IMR-90 (cell line): ENCODE measurements around the gene NIPBL. TPM values are rescaled to one million over a fixed set of nuclear protein-coding genes. Genes with fewer than 3 reads are reported as not detected.

Experiments
- ATAC-seq: fragments of 200-7000 bp; cut with Tn5 transposase; 2 replicates; pipeline ENCODE4 v1.9.1; 2020; ENCODE audit warnings: low read depth, mild to moderate bottlenecking, moderate library complexity
- BruUV-seq: library from RNA; stranded (reverse); fragments of 400-500 nt; replicated peaks from 2 replicates; lab custom pipeline; 2021; lab: Mats Ljungman, UMichigan
- CTCF ChIA-PET: fragments of 300-600 bp; formaldehyde crosslinking; extraction: SDS; loops from one replicate; lab custom pipeline; 2021; ENCODE audit warnings: antibody characterized with exemption; lab: Yijun Ruan, JAX
- POLR2A ChIA-PET: fragments of 300-600 bp; sonication (Branson Sonifier 250); formaldehyde crosslinking; loops from one replicate; lab custom pipeline; 2022; ENCODE audit warnings: antibody characterized with exemption; ENCODE audit not compliant: unreplicated experiment; lab: Charles Lee
- DNase-seq: peaks from one replicate; pipeline ENCODE4 v3.0.0; 2013
- H2AFZ ChIP-seq: replicated peaks from 2 replicates; pipeline ENCODE3; 2013; ENCODE audit warnings: low read length, mild to moderate bottlenecking; ENCODE audit not compliant: poor library complexity
- H2AK5ac ChIP-seq: 2 replicates; pipeline ENCODE4 v1.6.1; 2013; ENCODE audit warnings: low read depth, low read length, inconsistent platforms
- H2AK9ac ChIP-seq: replicated peaks from 2 replicates; pipeline ENCODE3; 2013; ENCODE audit warnings: mild to moderate bottlenecking, low read depth, low read length, moderate library complexity; ENCODE audit not compliant: poor library complexity
- H2BK120ac ChIP-seq: 2 replicates; pipeline ENCODE4 v1.6.1; 2013; ENCODE audit warnings: low read depth, low read length, inconsistent platforms
- H2BK15ac ChIP-seq: 3 replicates; pipeline ENCODE4 v1.6.1; 2013; ENCODE audit warnings: low read depth, low read length, inconsistent platforms
- H2BK20ac ChIP-seq: 2 replicates; pipeline ENCODE4 v1.6.1; 2013; ENCODE audit warnings: low read depth, mild to moderate bottlenecking, inconsistent platforms, low read length, moderate library complexity
- H2BK5ac ChIP-seq: 2 replicates; pipeline ENCODE4 v1.6.1; 2013; ENCODE audit warnings: mild to moderate bottlenecking, low read depth, low read length, inconsistent platforms; ENCODE audit not compliant: poor library complexity, severe bottlenecking
- H3K14ac ChIP-seq: replicated peaks from 2 replicates; pipeline ENCODE4 v1.6.1; 2013; ENCODE audit warnings: low read depth, low read length, inconsistent platforms
- H3K18ac ChIP-seq: 2 replicates; pipeline ENCODE4 v1.6.1; 2013; ENCODE audit warnings: low read depth, low read length, control low read depth
- H3K23ac ChIP-seq: 2 replicates; pipeline ENCODE4 v1.6.1; 2013; ENCODE audit warnings: low read depth, low read length, inconsistent platforms
- H3K27ac ChIP-seq: 2 replicates; pipeline ENCODE4 v1.5.1; 2013; ENCODE audit warnings: mild to moderate bottlenecking, control low read depth, low read length; ENCODE audit not compliant: insufficient read depth
- H3K27me3 ChIP-seq: 2 replicates; pipeline ENCODE4 v1.6.1; 2013; ENCODE audit warnings: low read length; ENCODE audit not compliant: control insufficient read depth, insufficient read depth
- H3K36me3 ChIP-seq: 2 replicates; pipeline ENCODE4 v1.6.1; 2013; ENCODE audit warnings: low read length, mixed read lengths; ENCODE audit not compliant: control insufficient read depth, insufficient read depth
- H3K4ac ChIP-seq: 2 replicates; pipeline ENCODE4 v1.6.1; 2013; ENCODE audit warnings: low read depth, low read length, inconsistent platforms
- H3K4me1 ChIP-seq: 2 replicates; pipeline ENCODE4 v1.6.1; 2013; ENCODE audit warnings: low read length, mixed read lengths; ENCODE audit not compliant: control insufficient read depth, insufficient read depth
- H3K4me2 ChIP-seq: 2 replicates; pipeline ENCODE4 v1.6.1; 2013; ENCODE audit warnings: low read depth, mild to moderate bottlenecking, control low read depth, low read length, moderate library complexity
- H3K4me3 ChIP-seq: 2 replicates; pipeline ENCODE4 v1.5.1; 2013; ENCODE audit warnings: low read depth, mild to moderate bottlenecking, control low read depth, low read length, moderate library complexity; ENCODE audit not compliant: insufficient read depth
- H3K56ac ChIP-seq: 2 replicates; pipeline ENCODE4 v1.6.1; 2013; ENCODE audit warnings: low read length, inconsistent platforms; ENCODE audit not compliant: insufficient read depth; ENCODE audit errors: extremely low read depth
- H3K79me1 ChIP-seq, 2 experiments: 2 replicates each; pipeline ENCODE4 v1.6.1; 2013; ENCODE audit warnings: low read length in 2 of 2, inconsistent platforms in 1 of 2, low read depth in 1 of 2
- H3K9ac ChIP-seq: 2 replicates; pipeline ENCODE4 v1.6.1; 2013; ENCODE audit warnings: low read depth, low read length, control low read depth
- H3K9me1 ChIP-seq: 2 replicates; pipeline ENCODE4 v1.6.1; 2013; ENCODE audit warnings: low read length, inconsistent platforms; ENCODE audit not compliant: insufficient read depth
- H3K9me3 ChIP-seq: 2 replicates; pipeline ENCODE4 v1.6.1; 2013; ENCODE audit warnings: low read length; ENCODE audit not compliant: control insufficient read depth, insufficient read depth
- H4K20me1 ChIP-seq: 2 replicates; pipeline ENCODE4 v1.6.1; 2013; ENCODE audit warnings: low read length, inconsistent platforms; ENCODE audit not compliant: insufficient read depth
- H4K5ac ChIP-seq: 2 replicates; pipeline ENCODE4 v1.6.1; 2013; ENCODE audit warnings: mild to moderate bottlenecking, low read depth, low read length, control low read depth
- H4K8ac ChIP-seq, 2 experiments: 2 replicates each; pipeline ENCODE4 v1.6.1; 2013; ENCODE audit warnings: low read depth in 2 of 2, low read length in 2 of 2, control low read depth in 1 of 2, inconsistent platforms in 1 of 2
- H4K91ac ChIP-seq: 2 replicates; pipeline ENCODE4 v1.6.1; 2013; ENCODE audit warnings: low read depth, low read length, inconsistent platforms; ENCODE audit not compliant: insufficient read depth
- CHD1 ChIP-seq: IDR thresholded peaks from 2 replicates; pipeline ENCODE4 v1.6.1; 2012; ENCODE audit warnings: low read depth, low read length, improper control_type of control experiment
- FOS ChIP-seq: fragments of 150-350 bp; IDR thresholded peaks from 2 replicates; pipeline ENCODE4 v1.6.1; 2016; ENCODE audit warnings: low read depth, low read length
- MAZ ChIP-seq: IDR thresholded peaks from 2 replicates; pipeline ENCODE4 v1.6.1; 2012; ENCODE audit warnings: low read depth, mild to moderate bottlenecking, low read length, improper control_type of control experiment, moderate library complexity, borderline replicate concordance
- MXI1 ChIP-seq: IDR thresholded peaks from 2 replicates; pipeline ENCODE4 v1.6.1; 2012; ENCODE audit warnings: low read depth, mild to moderate bottlenecking, low read length, moderate library complexity, borderline replicate concordance
- RAD21 ChIP-seq: IDR thresholded peaks from 2 replicates; pipeline ENCODE4 v1.6.1; 2012; ENCODE audit warnings: low read length, improper control_type of control experiment
- WGBS, 2 experiments: methylation state at CpG; one replicate each; pipeline versions ENCODE4 v1.1.5 to v1.1.7; 2013; ENCODE audit warnings: missing lambda C conversion rate in 2 of 2; ENCODE audit not compliant: insufficient read length in 1 of 2; ENCODE audit errors: extremely low coverage in 2 of 2; 5-methylcytosine and 5-hydroxymethylcytosine counted together
- dilution Hi-C: fragments of 300-500 bp; cut with HindIII; formaldehyde crosslinking; loops from one replicate; pipeline ENCODE4 v1.14.3; 2018; ENCODE audit warnings: low sequenced_read_pairs; ENCODE audit not compliant: unreplicated experiment
- in situ Hi-C: fragments of 300-500 bp; cut with MboI; formaldehyde crosslinking; loops from 3 replicates; pipeline ENCODE4 v1.14.3; 2019; ENCODE audit warnings: low sequenced_read_pairs, inconsistent platforms, mixed read lengths
- intact Hi-C: fragments of 100-400 bp; cut with micrococcal nuclease; formaldehyde crosslinking; loops from 2 replicates; pipeline ENCODE4 v1.10.0; 2022
- polyA plus RNA-seq, 3 experiments: library from polyadenylated mRNA; depleted of rRNA; stranded (reverse); fragments of >200 nt; gene quantifications; 2 replicates each; pipeline ENCODE4 v1.2.3, GENCODE V29; 2012; ENCODE audit warnings: low replicate concordance in 1 of 3
- total RNA-seq: library from RNA; depleted of rRNA; stranded (reverse); fragments of >200 nt; gene quantifications from 2 replicates; pipeline ENCODE4 v1.2.3, GENCODE V29; 2012
- TF ChIP-seq, protein P1 (sequence below): conservative IDR thresholded peaks from 2 replicates; pipeline ENCODE4 v1.5.1; 2012; ENCODE audit warnings: mild to moderate bottlenecking, low read depth, low read length, improper control_type of control experiment

The NIPBL gene
- total and polyA plus RNA-seq, 2 of the 4 experiments (the other 2 are of a cell fraction) = 8.4 to 46.4 TPM

DNA sequence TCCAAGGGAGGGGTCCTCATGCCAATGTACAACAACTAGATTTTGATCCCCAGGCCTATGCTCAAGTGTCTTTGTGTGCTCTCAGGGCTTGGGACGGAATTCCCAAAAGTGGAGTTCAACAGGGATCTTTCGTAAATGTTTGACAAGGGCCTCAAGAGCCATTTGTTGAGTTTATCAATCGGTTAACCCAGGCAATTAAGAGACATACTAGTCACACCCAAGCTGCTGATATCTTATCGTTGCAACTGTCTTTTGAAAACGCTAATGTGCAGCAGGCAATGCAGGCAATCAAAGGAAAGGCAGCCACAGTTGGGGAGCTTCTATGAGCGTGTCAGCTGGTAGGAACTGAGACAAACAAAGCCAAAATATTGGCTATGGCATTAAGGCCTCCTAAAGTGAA lies 211.4 kb downstream of the NIPBL start:
- dilution Hi-C loops = no loop called here
- no peak for ATAC-seq
- Histone ChIP-seq H4K8ac (no peak overlapping the region), H3K18ac (no peak overlapping the region), H2AFZ (no peak overlapping the region), H3K4me3 (no peak overlapping the region), H3K9ac (no peak overlapping the region), H3K4me2 (no peak overlapping the region), H3K14ac (no peak overlapping the region), H3K27me3 (no peaks in the 10 kb centered on the region), H3K9me3 (no peaks in the 10 kb centered on the region), H3K9me1 (0 out of 2 replicates have a peak, but pooled peaks cover 3% of the 10 kb centered on the region), H3K27ac (no peak overlapping the region), H2AK9ac (no peak overlapping the region), H2BK120ac (no peak overlapping the region), H4K5ac (no peak overlapping the region), H3K79me1 (no peaks in the 10 kb centered on the region), H3K4me1 (peaks cover 1% of the 10 kb centered on the region; the same call in 1 of the 2 replicates), H3K56ac (no peak overlapping the region), H4K20me1 (no peaks in the 10 kb centered on the region), H2BK15ac (no peak overlapping the region), H2BK20ac (no peak overlapping the region), H3K4ac (no peak overlapping the region), H2BK5ac (no peak overlapping the region), H3K23ac (no peak overlapping the region), H2AK5ac (no peak overlapping the region), H4K91ac (no peak overlapping the region), H3K36me3 (no peaks in the 10 kb centered on the region; the same call in 1 of the 2 replicates)
- CTCF ChIA-PET = no interaction called here
- TF ChIP-seq CHD1 (no peak), RAD21 (no peak), MXI1 (no peak), FOS (no peak), MAZ (no peak)
- TF ChIP-seq, protein P1, sequence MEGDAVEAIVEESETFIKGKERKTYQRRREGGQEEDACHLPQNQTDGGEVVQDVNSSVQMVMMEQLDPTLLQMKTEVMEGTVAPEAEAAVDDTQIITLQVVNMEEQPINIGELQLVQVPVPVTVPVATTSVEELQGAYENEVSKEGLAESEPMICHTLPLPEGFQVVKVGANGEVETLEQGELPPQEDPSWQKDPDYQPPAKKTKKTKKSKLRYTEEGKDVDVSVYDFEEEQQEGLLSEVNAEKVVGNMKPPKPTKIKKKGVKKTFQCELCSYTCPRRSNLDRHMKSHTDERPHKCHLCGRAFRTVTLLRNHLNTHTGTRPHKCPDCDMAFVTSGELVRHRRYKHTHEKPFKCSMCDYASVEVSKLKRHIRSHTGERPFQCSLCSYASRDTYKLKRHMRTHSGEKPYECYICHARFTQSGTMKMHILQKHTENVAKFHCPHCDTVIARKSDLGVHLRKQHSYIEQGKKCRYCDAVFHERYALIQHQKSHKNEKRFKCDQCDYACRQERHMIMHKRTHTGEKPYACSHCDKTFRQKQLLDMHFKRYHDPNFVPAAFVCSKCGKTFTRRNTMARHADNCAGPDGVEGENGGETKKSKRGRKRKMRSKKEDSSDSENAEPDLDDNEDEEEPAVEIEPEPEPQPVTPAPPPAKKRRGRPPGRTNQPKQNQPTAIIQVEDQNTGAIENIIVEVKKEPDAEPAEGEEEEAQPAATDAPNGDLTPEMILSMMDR = no peak
- no TSS peak for BruUV-seq
- in situ Hi-C loops = no loop called here
- 100% methylated on average over 1 of the region's 6 CpGs; no CpG with 5 or more reads in 1 of the 2 experiments for WGBS, 2 experiments
- intact Hi-C loops = no loop called here
- POLR2A ChIA-PET = no interaction called here
- no peak for DNase-seq
